NCI-H2029 treated with DMSO at 0.1 percent for 48 hours (cell line): ENCODE data around the gene NOP14.
"Not testable (repeated sequence)": the region's sequence is repeated elsewhere in the genome, so short reads cannot be mapped to it uniquely, and the experiment has no call there.

Experiments
- DNase-seq: peaks from one replicate; lab custom pipeline; 2025; lab: John Stamatoyannopoulos, UW

Gene NOP14

GRCh38 chr4:2942532-2943363 is 20.5 kb downstream of the NOP14 start:
- no peak for DNase-seq

- no peak for DNase-seq
Observed at GRCh38 chr4:2942037-2942531, 21.1 kb downstream of the NOP14 start.

GRCh38 chr4:2941138-2942036 is 21.8 kb downstream of the NOP14 start:
- DNase-seq, result no peak

- no peak for DNase-seq
Observed at GRCh38 chr4:2940267-2941137, 22.7 kb downstream of the NOP14 start.

- no peak for DNase-seq
Observed at GRCh38 chr4:2939383-2940243, 23.6 kb downstream of the NOP14 start.

GRCh38 chr4:2938906-2939305 is 24.3 kb downstream of the NOP14 start:
- no peak for DNase-seq

GRCh38 chr4:2938411-2938810 is 24.8 kb downstream of the NOP14 start:
- not testable (repeated sequence) for DNase-seq

GRCh38 chr4:2937986-2938385 is 25.2 kb downstream of the NOP14 start:
- no peak for DNase-seq

- DNase-seq, result no peak
Observed at GRCh38 chr4:2937146-2937857, 25.9 kb downstream of the NOP14 start.

- DNase-seq, result no peak
Observed at GRCh38 chr4:2936773-2937145, 26.4 kb downstream of the NOP14 start.

GRCh38 chr4:2935762-2936743 is 27.2 kb downstream of the NOP14 start:
- DNase-seq, result no peak

GRCh38 chr4:2934813-2935761 is 28.1 kb downstream of the NOP14 start:
- peak; percentile 56 for DNase-seq

- DNase-seq, result no peak
Observed at GRCh38 chr4:2934077-2934812, 29.0 kb downstream of the NOP14 start.

GRCh38 chr4:2933566-2934076 is 29.6 kb downstream of the NOP14 start:
- no peak for DNase-seq

GRCh38 chr4:2932951-2933565 is 30.1 kb downstream of the NOP14 start:
- no peak for DNase-seq

GRCh38 chr4:2932321-2932950 is 30.8 kb downstream of the NOP14 start:
- no peak for DNase-seq
